GM21529 (cell line): ENCODE data around the gene NETO1.

ENCODE experiments used
- ATAC-seq: cut with Tn5 transposase; IDR thresholded peaks from one replicate; pipeline ENCODE4 v1.9.1; 2021; ENCODE audit not compliant: unreplicated experiment

NETO1 gene

GRCh38 chr18:72727776-72728175 is 140.0 kb downstream of the NETO1 start:
- no peak for ATAC-seq

GRCh38 chr18:72727038-72727655 is 140.6 kb downstream of the NETO1 start:
- no peak for ATAC-seq

GRCh38 chr18:72726201-72726600 is 141.6 kb downstream of the NETO1 start:
- ATAC-seq = no peak

GRCh38 chr18:72721330-72721729 is 146.5 kb downstream of the NETO1 start:
- no peak for ATAC-seq

GRCh38 chr18:72720116-72720515 is 147.7 kb downstream of the NETO1 start:
- ATAC-seq = no peak

GRCh38 chr18:72704202-72704601 is 163.6 kb downstream of the NETO1 start:
- no peak for ATAC-seq

GRCh38 chr18:72700961-72701710 is 166.7 kb downstream of the NETO1 start:
- no peak for ATAC-seq

- no peak for ATAC-seq
Measured at GRCh38 chr18:72697706-72698105, 170.1 kb downstream of the NETO1 start.

GRCh38 chr18:72692595-72692994 is 175.2 kb downstream of the NETO1 start:
- ATAC-seq = no peak
